ENCODE results near the gene SGCE.

DNA sequence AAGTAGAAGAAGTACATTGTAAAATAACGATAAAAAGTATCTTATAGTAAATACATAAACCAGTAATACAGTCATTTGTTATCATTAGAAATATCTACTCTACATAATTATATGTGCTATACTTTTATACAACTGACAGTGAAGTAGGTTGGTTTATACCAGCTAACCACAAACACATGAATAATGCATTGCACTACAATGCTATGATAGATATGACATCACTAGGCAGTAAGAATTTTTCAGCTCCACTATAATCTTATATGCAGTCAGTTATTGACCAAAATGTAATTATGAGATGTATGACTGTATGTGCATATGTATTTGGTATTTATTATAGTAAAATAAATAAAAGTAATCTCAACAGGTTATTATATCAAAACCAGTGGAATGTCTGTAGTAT is 23.4 kb upstream of the SGCE start:
- TF ChIP-seq, protein P1, sequence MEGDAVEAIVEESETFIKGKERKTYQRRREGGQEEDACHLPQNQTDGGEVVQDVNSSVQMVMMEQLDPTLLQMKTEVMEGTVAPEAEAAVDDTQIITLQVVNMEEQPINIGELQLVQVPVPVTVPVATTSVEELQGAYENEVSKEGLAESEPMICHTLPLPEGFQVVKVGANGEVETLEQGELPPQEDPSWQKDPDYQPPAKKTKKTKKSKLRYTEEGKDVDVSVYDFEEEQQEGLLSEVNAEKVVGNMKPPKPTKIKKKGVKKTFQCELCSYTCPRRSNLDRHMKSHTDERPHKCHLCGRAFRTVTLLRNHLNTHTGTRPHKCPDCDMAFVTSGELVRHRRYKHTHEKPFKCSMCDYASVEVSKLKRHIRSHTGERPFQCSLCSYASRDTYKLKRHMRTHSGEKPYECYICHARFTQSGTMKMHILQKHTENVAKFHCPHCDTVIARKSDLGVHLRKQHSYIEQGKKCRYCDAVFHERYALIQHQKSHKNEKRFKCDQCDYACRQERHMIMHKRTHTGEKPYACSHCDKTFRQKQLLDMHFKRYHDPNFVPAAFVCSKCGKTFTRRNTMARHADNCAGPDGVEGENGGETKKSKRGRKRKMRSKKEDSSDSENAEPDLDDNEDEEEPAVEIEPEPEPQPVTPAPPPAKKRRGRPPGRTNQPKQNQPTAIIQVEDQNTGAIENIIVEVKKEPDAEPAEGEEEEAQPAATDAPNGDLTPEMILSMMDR (IDR thresholded peaks at IDR 0.05): no peak
- no peak for TF ChIP-seq POLR2A (IDR thresholded peaks at IDR 0.05)
